Measurements from ENCODE around the gene VAMP2. TPM values are rescaled to one million over a fixed set of nuclear protein-coding genes. Genes with fewer than 3 reads are reported as not detected.

Gene VAMP2
- total RNA-seq, 6 experiments from 2014 or later: 4.4 to 18.6 (median 13.2) TPM

- DNase-seq (peak in 1 of 3 donors; percentile 17), ATAC-seq (no peak)
- Histone ChIP-seq H3K36me3 (peaks cover 0 to 14% (median 0%) of the 10 kb centered on the region in 4 donors), H3K9me3 (no peaks in the 10 kb centered on the region), H3K4me1 (peaks cover 0 to 31% (median 21%) of the 10 kb centered on the region in 4 donors), H3K27me3 (no peaks in the 10 kb centered on the region), H3K27ac (peak overlapping the region; percentile 99), H3K4me3 (peak overlapping the region; percentile 91 to 97 (median 91))
- WGBS (ENCODE audit: insufficient coverage, low coverage, low lambda C conversion rate, missing lambda C conversion rate): 55% methylated on average over 15 of the region's 19 CpGs
- intact Hi-C loops (cut with DNase I): no loop called here
- TF ChIP-seq POLR2A (IDR thresholded peaks at IDR 0.05) (no peak), CTCF (IDR thresholded peaks at IDR 0.05) (no peak)
Observed at GRCh38 chr17:8161289-8162232, 1.2 kb downstream of the VAMP2 start.

GRCh38 chr17:8160741-8161221 is 2.0 kb downstream of the VAMP2 start:
- intact Hi-C loops (cut with DNase I): no loop called here
- Histone ChIP-seq H3K27ac (peak overlapping the region in 1 of 3 donors; percentile 99), H3K36me3 (peaks cover 0 to 14% (median 0%) of the 10 kb centered on the region in 4 donors), H3K4me1 (peaks cover 0 to 31% (median 21%) of the 10 kb centered on the region in 4 donors), H3K27me3 (no peaks in the 10 kb centered on the region), H3K4me3 (no peak overlapping the region), H3K9me3 (no peaks in the 10 kb centered on the region)
- WGBS (ENCODE audit: insufficient coverage, low coverage, low lambda C conversion rate, missing lambda C conversion rate): 62% methylated on average over 3 of the region's 5 CpGs
- TF ChIP-seq CTCF (IDR thresholded peaks at IDR 0.05) (no peak), POLR2A (IDR thresholded peaks at IDR 0.05) (no peak)
- no peak for ATAC-seq
- no peak for DNase-seq

GRCh38 chr17:8160224-8160577 is 2.5 kb downstream of the VAMP2 start:
- peak overlapping the region in 1 of 3 donors; percentile 99 for H3K27ac ChIP-seq
- H3K4me3 ChIP-seq: no peak overlapping the region
- ATAC-seq (no peak), DNase-seq (no peak)
- no peaks in the 10 kb centered on the region for H3K9me3 ChIP-seq
- TF ChIP-seq POLR2A (IDR thresholded peaks at IDR 0.05) (no peak), CTCF (IDR thresholded peaks at IDR 0.05) (no peak)
- peaks cover 0 to 31% (median 21%) of the 10 kb centered on the region in 4 donors for H3K4me1 ChIP-seq
- intact Hi-C loops (cut with DNase I): no loop called here
- peaks cover 0 to 14% (median 0%) of the 10 kb centered on the region in 4 donors for H3K36me3 ChIP-seq
- 72% methylated on average over 2 of the region's 4 CpGs for WGBS (ENCODE audit: insufficient coverage, low coverage, low lambda C conversion rate, missing lambda C conversion rate)
- no peaks in the 10 kb centered on the region for H3K27me3 ChIP-seq

- H3K9me3 ChIP-seq: no peaks in the 10 kb centered on the region
- 44% methylated on average over 3 of the region's 4 CpGs for WGBS (ENCODE audit: insufficient coverage, low coverage, low lambda C conversion rate, missing lambda C conversion rate)
- H3K4me1 ChIP-seq: peaks cover 0 to 31% (median 20%) of the 10 kb centered on the region in 4 donors
- peaks cover 0 to 14% (median 0%) of the 10 kb centered on the region in 4 donors for H3K36me3 ChIP-seq
- no peaks in the 10 kb centered on the region for H3K27me3 ChIP-seq
- DNase-seq (peak in 1 of 3 donors; percentile 53), ATAC-seq (no peak)
- TF ChIP-seq CTCF (IDR thresholded peaks at IDR 0.05) (no peak), POLR2A (IDR thresholded peaks at IDR 0.05) (no peak)
- intact Hi-C loops (cut with DNase I): loop anchor here in 1 of 2 donors (2.0 kb wide), 1 partner anchor 65 kb away; no protein-coding TSS in a partner anchor
- H3K4me3 ChIP-seq: no peak overlapping the region
- peak overlapping the region in 1 of 3 donors; percentile 99 for H3K27ac ChIP-seq
Observed at GRCh38 chr17:8159459-8160223, 3.1 kb downstream of the VAMP2 start.
